ENCODE measurements around the gene GRIN1.

DNA sequence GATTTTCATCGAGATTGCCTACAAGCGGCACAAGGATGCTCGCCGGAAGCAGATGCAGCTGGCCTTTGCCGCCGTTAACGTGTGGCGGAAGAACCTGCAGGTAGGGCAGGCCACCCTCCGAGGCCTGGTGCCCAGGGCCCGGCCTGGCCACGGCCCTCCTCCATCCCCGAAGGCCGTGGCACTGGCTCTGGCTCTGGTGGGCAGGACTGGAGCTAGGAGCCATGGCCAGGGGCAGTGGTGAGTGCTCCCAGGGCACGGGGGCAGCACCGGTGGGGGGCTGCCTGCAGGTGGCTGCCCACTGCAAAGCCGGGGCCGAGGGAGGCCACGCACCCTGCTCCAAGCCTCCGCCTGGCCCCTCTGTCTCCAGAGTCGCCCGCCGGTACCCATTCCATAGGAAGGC, 24.9 kb downstream of the GRIN1 start:
- no peak for TF ChIP-seq EP300 (IDR thresholded peaks at IDR 0.05; ENCODE audit: borderline replicate concordance in 1 of 2, low read depth in 2 of 2, low read length in 2 of 2)
- no peak for TF ChIP-seq POLR2A (IDR thresholded peaks at IDR 0.05; ENCODE audit: control extremely low read depth in 1 of 2, low read depth in 2 of 2, low read length in 2 of 2)
- no peak for TF ChIP-seq RBBP5 (IDR thresholded peaks at IDR 0.05; ENCODE audit: borderline replicate concordance, low read depth, low read length)
- no peak for TF ChIP-seq BRCA1 (IDR thresholded peaks at IDR 0.05; ENCODE audit: low read depth, low read length)
- TF ChIP-seq POLR2AphosphoS5 (IDR thresholded peaks at IDR 0.05; ENCODE audit: low read depth, low read length) = no peak
- TF ChIP-seq KDM1A (IDR thresholded peaks at IDR 0.05; ENCODE audit: borderline replicate concordance, low read length) = no peak
- TF ChIP-seq TAF1 (IDR thresholded peaks at IDR 0.05; ENCODE audit: low read depth, low read length) = no peak
- TF ChIP-seq EZH2 (IDR thresholded peaks at IDR 0.05; ENCODE audit: low read depth, low read length, severe bottlenecking) = no peak

Measured in H1 (cell line).